Measurements from ENCODE around the gene SOX6.

GRCh38 chr11:15967166-15967565 lies 389.2 kb downstream of the SOX6 start:
- no peak for TF ChIP-seq CTCF (IDR thresholded peaks at IDR 0.05)
- no peak for TF ChIP-seq POLR2A (IDR thresholded peaks at IDR 0.05)
- TF ChIP-seq POLR2AphosphoS5 (IDR thresholded peaks at IDR 0.05; ENCODE audit: insufficient read depth in 1 of 2, low read depth in 1 of 2), result no peak

Data from vagina (tissue), 2 donors.